NOMO-1 (cell line): ENCODE results near the gene C10orf53.
"Not testable (repeated sequence)": the region's sequence is repeated elsewhere in the genome, so short reads cannot be mapped to it uniquely, and the experiment has no call there.

Source experiments
- DNase-seq, 2 experiments: peaks; one replicate each; lab custom pipeline; 2025; ENCODE audit not compliant: unreplicated experiment in 2 of 2; lab: John Stamatoyannopoulos, UW

The C10orf53 gene

GRCh38 chr10:49652421-49653272 is 26.8 kb upstream of the C10orf53 start:
- DNase-seq: no peak

DNA sequence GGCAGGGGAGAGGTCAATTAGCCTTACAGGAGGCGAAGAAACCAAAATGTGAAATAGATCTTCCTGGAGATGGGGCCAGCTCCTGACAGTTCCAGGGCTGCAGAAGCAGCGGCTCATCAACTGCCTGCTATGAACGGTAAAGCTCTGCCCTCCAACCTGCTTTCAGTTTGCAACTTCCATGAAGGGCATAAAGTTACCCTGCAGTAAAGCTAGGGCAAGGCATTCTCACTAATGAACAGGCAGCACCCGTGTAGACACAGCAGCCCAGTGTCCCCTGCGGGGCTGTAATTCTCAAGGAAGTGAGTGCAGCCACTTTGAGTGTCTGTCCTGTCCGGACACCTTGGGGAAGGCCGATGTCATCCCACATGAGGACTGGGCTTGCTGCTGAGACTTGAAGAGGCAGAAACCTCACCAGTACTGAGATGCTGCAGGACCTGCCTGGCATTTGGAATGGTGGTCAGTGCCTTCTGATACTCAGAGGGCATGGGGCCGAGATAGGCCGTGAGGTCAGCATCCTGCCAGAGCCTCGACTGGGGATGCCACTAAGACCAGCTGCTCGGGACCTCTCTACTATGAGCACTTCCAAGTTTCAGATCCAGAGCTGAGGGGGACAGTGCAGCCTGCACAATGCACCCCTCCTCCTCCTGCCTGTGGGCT is 26.1 kb upstream of the C10orf53 start:
- no peak for DNase-seq

- no peak for DNase-seq
Measured at GRCh38 chr10:49654036-49654693, 25.3 kb upstream of the C10orf53 start.

DNA sequence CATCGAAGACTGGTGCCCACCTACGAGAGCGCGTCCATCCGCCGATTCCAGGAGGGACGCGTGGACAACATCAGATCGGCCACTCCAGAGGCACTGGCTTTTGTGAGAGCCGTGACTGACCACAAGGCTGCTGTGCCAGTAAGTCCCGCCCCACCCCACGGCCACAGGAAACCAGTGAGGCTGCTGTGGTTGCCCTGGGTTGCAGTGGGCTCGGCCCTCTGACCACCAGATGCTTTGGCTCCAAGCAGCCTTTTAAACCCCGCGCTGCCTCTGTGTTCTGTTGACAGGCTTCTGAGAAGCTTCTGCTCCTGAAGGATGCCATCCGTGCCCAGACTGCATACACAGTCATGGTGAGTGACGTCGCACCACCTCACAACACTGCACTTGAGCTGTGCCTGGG is 24.4 kb upstream of the C10orf53 start:
- no peak for DNase-seq

- no peak for DNase-seq
Measured at GRCh38 chr10:49656845-49657493, 22.5 kb upstream of the C10orf53 start.

- DNase-seq: no peak
Measured at GRCh38 chr10:49657606-49658005, 21.8 kb upstream of the C10orf53 start.

DNA sequence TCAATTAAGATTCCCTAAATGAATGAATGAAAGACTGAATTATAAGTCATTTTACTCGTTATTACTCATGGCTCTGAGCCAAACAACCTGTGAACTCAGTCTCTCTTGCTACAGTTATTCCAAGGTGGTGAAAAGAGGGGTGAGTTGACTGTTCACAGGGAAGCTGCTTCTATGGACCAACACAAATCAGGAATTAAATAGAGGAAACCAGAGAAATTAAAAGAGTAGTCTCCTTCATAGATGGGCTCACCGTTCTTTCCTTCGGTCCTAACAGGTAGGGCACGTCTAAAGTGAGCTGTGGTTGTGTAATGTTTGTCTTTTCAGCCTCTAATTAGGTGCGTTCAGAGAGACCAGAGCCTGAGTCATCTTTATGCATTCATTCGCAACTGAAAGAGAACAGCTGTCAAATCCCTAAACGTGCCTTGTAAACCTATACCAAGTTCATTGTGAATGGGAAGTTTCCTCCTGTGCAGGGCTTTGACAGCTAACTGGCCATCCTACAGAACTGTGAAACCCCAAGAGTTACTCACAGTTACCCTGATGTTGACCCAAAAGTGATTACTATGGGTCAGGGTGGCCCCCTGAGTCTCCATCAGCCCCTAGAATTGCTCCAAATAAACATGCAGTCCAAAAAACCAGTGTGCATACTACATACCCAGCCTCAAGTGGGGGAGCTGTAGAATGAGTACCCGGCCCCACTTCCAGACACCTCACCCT is 18.2 kb upstream of the C10orf53 start:
- DNase-seq: no peak

DNA sequence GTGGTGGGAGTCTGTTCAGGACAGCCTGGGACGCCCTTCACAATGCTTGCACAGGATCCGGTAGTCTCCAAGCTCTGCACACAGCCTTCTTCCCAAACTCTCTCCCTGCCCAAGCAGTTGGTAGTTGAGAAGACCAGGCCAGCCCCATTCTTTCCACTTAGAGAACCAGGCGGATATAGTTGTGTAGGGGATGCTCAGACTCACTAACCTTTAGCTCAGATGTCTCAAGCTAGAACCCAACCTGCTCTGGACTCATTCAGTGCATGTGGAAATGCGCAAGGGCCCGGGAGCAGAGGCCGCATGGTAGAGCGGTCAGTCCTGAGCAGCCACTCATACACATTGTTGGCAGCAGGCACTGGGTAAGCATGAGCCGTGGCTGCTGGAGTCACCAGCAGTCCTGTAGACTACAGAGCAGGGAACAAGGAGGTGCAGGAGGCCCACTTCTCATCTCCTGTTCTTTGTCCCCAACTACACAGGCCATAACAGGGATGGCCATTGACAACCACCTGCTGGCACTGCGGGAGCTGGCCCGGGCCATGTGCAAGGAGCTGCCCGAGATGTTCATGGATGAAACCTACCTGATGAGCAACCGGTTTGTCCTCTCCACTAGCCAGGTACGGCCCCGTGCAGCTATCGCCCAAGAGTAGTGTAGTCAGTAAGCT is 17.2 kb upstream of the C10orf53 start:
- no peak for DNase-seq

DNA sequence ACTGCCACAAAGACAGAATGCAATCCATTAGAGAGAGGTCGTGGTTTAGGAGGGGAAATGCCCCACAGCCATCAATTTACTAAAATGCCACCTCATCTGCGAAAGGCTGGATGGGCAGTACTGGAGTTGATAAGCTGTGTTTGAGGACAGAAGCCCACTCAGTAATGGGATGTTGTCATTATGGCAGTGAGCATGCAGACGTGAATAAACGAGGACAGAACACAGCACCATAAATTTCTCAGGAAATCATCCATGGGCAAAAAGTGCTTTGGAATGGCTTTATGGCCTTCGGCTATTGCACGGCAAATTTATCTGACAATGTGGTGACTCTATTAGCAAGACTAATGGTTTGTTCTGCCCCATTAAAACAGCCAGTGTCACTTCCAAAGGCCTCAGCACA is 15.9 kb upstream of the C10orf53 start:
- DNase-seq: no peak

GRCh38 chr10:49664006-49664841 is 15.2 kb upstream of the C10orf53 start:
- no peak for DNase-seq

- no peak for DNase-seq
Measured at GRCh38 chr10:49664842-49665355, 14.6 kb upstream of the C10orf53 start.

DNA sequence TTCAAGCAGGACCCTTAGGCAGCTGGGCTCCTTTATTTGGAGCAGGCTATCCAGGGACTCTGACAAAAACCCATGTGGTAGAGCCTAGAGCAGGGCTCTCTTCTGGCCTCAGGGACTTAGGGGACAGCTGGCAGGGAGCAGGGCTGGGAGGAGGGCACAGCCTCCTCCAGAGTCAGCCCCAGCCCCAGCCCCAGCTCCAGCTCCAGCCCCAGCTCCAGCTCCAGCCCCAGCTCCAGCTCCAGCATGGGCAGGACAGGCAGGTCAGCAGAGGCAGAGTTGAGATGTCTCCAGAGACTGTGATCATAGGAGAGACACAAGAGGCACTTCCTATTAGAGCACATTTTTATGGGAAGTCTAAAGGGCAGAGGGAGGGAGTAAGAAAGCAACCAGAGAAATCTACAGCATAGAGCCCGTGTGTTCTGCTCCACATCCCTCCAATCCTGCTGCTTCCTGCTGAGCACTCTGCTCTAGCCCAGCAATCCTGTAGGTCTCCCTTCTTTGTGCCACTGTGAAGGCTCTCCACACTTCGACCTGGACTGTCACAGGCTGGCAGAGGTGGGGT is 13.3 kb upstream of the C10orf53 start:
- DNase-seq: no peak

GRCh38 chr10:49666685-49667084 is 12.8 kb upstream of the C10orf53 start:
- DNase-seq: no peak

DNA sequence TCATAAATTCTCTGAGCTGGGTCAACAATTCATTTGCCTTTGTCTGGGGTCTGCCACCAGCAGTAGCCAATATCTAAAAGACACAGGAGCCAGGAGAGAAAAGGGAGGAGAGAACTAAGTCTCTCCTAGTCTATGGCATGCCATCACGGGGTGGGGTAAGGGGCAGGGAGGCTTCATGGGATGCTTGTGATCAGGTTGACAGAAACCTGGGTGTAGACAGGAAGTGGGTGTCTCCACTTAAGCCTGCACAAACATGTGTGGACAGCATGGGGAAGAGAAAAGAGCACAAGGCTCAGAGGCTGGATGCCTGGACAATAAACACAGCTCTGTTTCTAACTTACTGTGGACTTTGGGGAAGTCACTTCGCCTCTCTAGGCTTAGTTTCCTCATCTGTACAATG is 11.5 kb upstream of the C10orf53 start:
- no peak for DNase-seq

DNA sequence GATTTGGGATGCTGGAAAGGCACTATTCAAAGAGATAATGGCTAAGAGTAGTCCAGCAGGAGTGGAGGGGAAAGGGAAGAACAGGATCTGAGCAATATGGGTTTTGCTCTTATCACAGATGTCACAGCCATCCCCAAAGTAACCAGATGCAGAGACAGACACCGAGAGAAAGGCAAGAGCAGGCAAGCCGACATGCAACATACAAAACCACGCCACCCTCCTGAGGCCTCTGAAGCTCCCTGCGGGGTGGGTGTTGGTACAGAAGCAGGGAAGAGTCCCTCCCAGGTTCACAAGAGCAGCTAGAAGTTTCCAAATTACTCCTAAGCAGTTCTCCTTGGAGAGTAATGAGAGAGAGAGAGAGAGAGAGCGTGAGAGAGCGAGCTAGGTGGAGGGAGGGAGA is 10.8 kb upstream of the C10orf53 start:
- DNase-seq: no peak

DNA sequence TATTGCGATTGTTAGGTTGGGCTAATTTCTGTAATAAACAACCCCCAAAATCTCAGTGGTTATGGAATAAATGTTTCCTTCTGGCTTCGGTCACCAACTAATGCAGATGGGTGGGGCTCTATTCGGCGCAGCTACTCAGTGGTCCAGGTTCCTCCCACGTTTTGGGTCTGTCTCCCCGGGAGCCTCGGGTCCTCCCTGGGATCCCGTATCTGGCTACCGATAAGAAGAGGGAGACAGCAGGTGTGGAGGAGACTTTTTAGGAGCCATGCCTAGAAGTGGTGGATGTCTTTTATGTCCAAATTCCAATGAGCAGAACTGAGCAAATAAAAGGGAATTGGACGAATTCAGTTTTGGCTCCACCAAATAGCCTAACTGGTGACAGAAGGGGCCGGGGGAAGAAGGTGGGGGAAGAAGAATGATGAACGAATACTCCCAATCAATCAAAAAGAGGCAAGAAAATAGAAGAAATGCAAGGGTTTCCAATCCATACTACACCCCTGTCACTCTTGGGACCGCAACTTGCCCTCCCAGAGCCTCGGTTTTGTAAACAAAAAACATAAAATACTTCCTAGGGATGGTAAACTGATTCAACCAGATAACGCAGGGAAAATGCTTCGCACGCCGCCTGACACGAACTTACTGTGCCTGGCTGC is 498 bp upstream of the C10orf53 start:
- DNase-seq: no peak

- not testable (repeated sequence) for DNase-seq
Measured at GRCh38 chr10:49682449-49682848, 3.0 kb downstream of the C10orf53 start.

DNA sequence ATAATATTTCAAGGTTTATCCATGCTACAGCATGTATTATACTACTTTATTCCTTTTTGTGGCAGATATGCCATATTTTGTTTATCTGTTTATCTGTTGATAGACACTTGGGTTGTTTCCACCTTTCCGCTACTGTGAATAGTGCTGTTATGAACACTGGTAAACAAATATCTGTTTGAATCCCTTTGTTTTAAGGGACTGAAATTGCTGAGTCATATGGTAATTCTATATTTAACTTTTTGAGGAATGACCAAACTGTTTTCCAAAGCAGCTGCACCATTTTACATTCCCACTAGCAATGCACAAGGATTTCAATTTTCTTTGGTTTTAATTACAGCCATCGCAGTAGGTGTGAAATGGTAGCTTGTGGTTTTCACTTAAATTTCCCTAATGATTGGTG is 3.4 kb downstream of the C10orf53 start:
- no peak for DNase-seq
